Trophoblast cell (in vitro differentiated cells and primary cell): ENCODE results near the gene FANCF.

ENCODE experiments used
- DNase-seq, 2 donors: peaks; one replicate each; pipeline ENCODE4 v3.0.0-alpha.2; 2016
- H2AFZ ChIP-seq: 2 replicates; pipeline ENCODE4 v1.6.1; 2013; ENCODE audit warnings: low read length, moderate library complexity, mild to moderate bottlenecking; ENCODE audit not compliant: insufficient read depth, poor library complexity
- H2AK5ac ChIP-seq: 2 replicates; pipeline ENCODE4 v1.6.1; 2013; ENCODE audit warnings: mild to moderate bottlenecking, low read length
- H2BK120ac ChIP-seq: 2 replicates; pipeline ENCODE4 v1.6.1; 2013; ENCODE audit warnings: low read length, mild to moderate bottlenecking, moderate library complexity; ENCODE audit not compliant: insufficient read depth, poor library complexity
- H2BK12ac ChIP-seq: 2 replicates; pipeline ENCODE4 v1.6.1; 2013; ENCODE audit warnings: mild to moderate bottlenecking, low read length, moderate library complexity
- H2BK5ac ChIP-seq: 2 replicates; pipeline ENCODE4 v1.6.1; 2013; ENCODE audit warnings: low read length, low read depth, moderate library complexity, mild to moderate bottlenecking; ENCODE audit not compliant: poor library complexity
- H3K14ac ChIP-seq: 2 replicates; pipeline ENCODE4 v1.6.1; 2013; ENCODE audit warnings: mild to moderate bottlenecking, low read length
- H3K18ac ChIP-seq: 2 replicates; pipeline ENCODE4 v1.6.1; 2013; ENCODE audit warnings: mild to moderate bottlenecking, low read length
- H3K23ac ChIP-seq: 2 replicates; pipeline ENCODE4 v1.6.1; 2013; ENCODE audit warnings: low read length
- H3K27ac ChIP-seq: 2 replicates; pipeline ENCODE4 v1.5.1; 2013; ENCODE audit warnings: low read depth, mild to moderate bottlenecking, inconsistent platforms, low read length, moderate library complexity
- H3K27me3 ChIP-seq: 2 replicates; pipeline ENCODE4 v1.6.1; 2013; ENCODE audit warnings: inconsistent platforms, mild to moderate bottlenecking, low read length, moderate library complexity; ENCODE audit not compliant: insufficient read depth
- H3K36me3 ChIP-seq, 2 experiments: 1 replicate in 1 of 2; 2 replicates in 1 of 2; pipeline ENCODE4 v1.6.1; 2013; ENCODE audit warnings: low read length in 2 of 2, mild to moderate bottlenecking in 2 of 2, moderate library complexity in 1 of 2; ENCODE audit not compliant: insufficient read depth in 2 of 2, control insufficient read depth in 1 of 2
- H3K4ac ChIP-seq: 2 replicates; pipeline ENCODE4 v1.6.1; 2013; ENCODE audit warnings: low read depth, mild to moderate bottlenecking, low read length, moderate library complexity
- H3K4me1 ChIP-seq, 2 experiments: 1 replicate in 1 of 2; 2 replicates in 1 of 2; pipeline ENCODE4 v1.6.1; 2013; ENCODE audit warnings: low read length in 2 of 2, mild to moderate bottlenecking in 2 of 2, moderate library complexity in 1 of 2; ENCODE audit not compliant: insufficient read depth in 2 of 2, control insufficient read depth in 1 of 2
- H3K4me2 ChIP-seq: 2 replicates; pipeline ENCODE4 v1.6.1; 2013; ENCODE audit warnings: inconsistent platforms, mild to moderate bottlenecking, low read length, moderate library complexity
- H3K4me3 ChIP-seq: 2 replicates; pipeline ENCODE4 v1.5.1; 2013; ENCODE audit warnings: mild to moderate bottlenecking, low read depth, low read length, inconsistent platforms
- H3K79me1 ChIP-seq: one replicate; pipeline ENCODE4 v1.6.1; 2013; ENCODE audit warnings: low read length
- H3K79me2 ChIP-seq: 2 replicates; pipeline ENCODE4 v1.6.1; 2013; ENCODE audit warnings: low read length, mild to moderate bottlenecking; ENCODE audit not compliant: control insufficient read depth, insufficient read depth, poor library complexity
- H3K9ac ChIP-seq: 2 replicates; pipeline ENCODE4 v1.6.1; 2013; ENCODE audit warnings: mild to moderate bottlenecking, low read length
- H3K9me3 ChIP-seq: 2 replicates; pipeline ENCODE4 v1.6.1; 2013; ENCODE audit warnings: low read depth, mild to moderate bottlenecking, control low read depth, inconsistent platforms, low read length; ENCODE audit not compliant: insufficient read depth
- H4K12ac ChIP-seq: 2 replicates; pipeline ENCODE4 v1.6.1; 2013; ENCODE audit warnings: low read depth, mild to moderate bottlenecking, low read length, moderate library complexity
- H4K8ac ChIP-seq: 2 replicates; pipeline ENCODE4 v1.6.1; 2013; ENCODE audit warnings: low read depth, mild to moderate bottlenecking, low read length, moderate library complexity
- H4K91ac ChIP-seq: one replicate; pipeline ENCODE4 v1.6.1; 2013; ENCODE audit warnings: low read depth, mild to moderate bottlenecking, low read length, moderate library complexity
- WGBS: extraction: QIAGEN DNeasy Blood & Tissue Kit; methylation state at CpG from one replicate; pipeline ENCODE4 v1.1.7; 2013; ENCODE audit warnings: missing lambda C conversion rate; ENCODE audit not compliant: insufficient read length, insufficient coverage; ENCODE audit errors: extremely low coverage; 5-methylcytosine and 5-hydroxymethylcytosine counted together

Gene FANCF

GRCh38 chr11:22584976-22585375 is 40.6 kb downstream of the FANCF start:
- Histone ChIP-seq H3K18ac (no peak overlapping the region), H3K9me3 (no peaks in the 10 kb centered on the region), H2AK5ac (no peak overlapping the region), H3K27me3 (no peaks in the 10 kb centered on the region), H3K4me3 (no peak overlapping the region), H3K79me1 (no peaks in the 10 kb centered on the region), H3K4me1 (no peaks in the 10 kb centered on the region), H2BK120ac (no peak overlapping the region), H3K9ac (no peak overlapping the region), H2AFZ (no peak overlapping the region), H4K8ac (no peak overlapping the region), H2BK12ac (no peak overlapping the region), H3K36me3 (no peaks in the 10 kb centered on the region), H3K4ac (no peak overlapping the region), H3K4me2 (no peak overlapping the region), H4K91ac (no peak overlapping the region), H3K27ac (no peak overlapping the region), H2BK5ac (no peak overlapping the region), H3K79me2 (no peaks in the 10 kb centered on the region), H4K12ac (no peak overlapping the region), H3K23ac (no peak overlapping the region), H3K14ac (no peak overlapping the region)
- WGBS = no CpG with 5 or more reads among the region's 2 CpGs
- no peak for DNase-seq

GRCh38 chr11:22583963-22584492 is 41.6 kb downstream of the FANCF start:
- Histone ChIP-seq H3K9me3 (no peaks in the 10 kb centered on the region), H4K8ac (no peak overlapping the region), H3K36me3 (no peaks in the 10 kb centered on the region), H2AFZ (no peak overlapping the region), H2AK5ac (no peak overlapping the region), H3K23ac (no peak overlapping the region), H3K27me3 (no peaks in the 10 kb centered on the region), H3K79me2 (no peaks in the 10 kb centered on the region), H3K4ac (no peak overlapping the region), H2BK5ac (no peak overlapping the region), H3K4me3 (no peak overlapping the region), H3K4me1 (no peaks in the 10 kb centered on the region), H4K91ac (no peak overlapping the region), H3K27ac (no peak overlapping the region), H3K79me1 (no peaks in the 10 kb centered on the region), H3K9ac (no peak overlapping the region), H2BK120ac (no peak overlapping the region), H2BK12ac (no peak overlapping the region), H4K12ac (no peak overlapping the region), H3K4me2 (no peak overlapping the region), H3K14ac (no peak overlapping the region), H3K18ac (no peak overlapping the region)
- WGBS = no CpG with 5 or more reads among the region's 12 CpGs
- no peak for DNase-seq

DNA sequence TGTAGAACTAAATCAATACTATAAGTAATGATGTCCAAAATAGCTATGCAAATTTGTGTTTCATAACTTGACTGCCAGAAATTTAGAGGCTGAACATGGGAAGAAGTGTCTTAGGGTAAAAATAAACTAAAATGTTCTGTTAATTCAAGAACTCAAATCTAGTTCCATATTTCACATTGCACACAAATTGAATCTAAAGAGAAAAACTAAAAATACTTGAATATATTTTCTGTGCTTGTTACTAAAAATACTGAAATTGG is 43.5 kb downstream of the FANCF start:
- Histone ChIP-seq H3K9me3 (no peaks in the 10 kb centered on the region), H2AFZ (no peak overlapping the region), H2BK5ac (no peak overlapping the region), H3K27me3 (no peaks in the 10 kb centered on the region), H2AK5ac (no peak overlapping the region), H3K36me3 (no peaks in the 10 kb centered on the region), H4K91ac (no peak overlapping the region), H2BK12ac (no peak overlapping the region), H3K23ac (no peak overlapping the region), H3K4me1 (no peaks in the 10 kb centered on the region), H3K4me3 (no peak overlapping the region), H3K4ac (no peak overlapping the region), H4K12ac (no peak overlapping the region), H3K79me2 (no peaks in the 10 kb centered on the region), H2BK120ac (no peak overlapping the region), H3K27ac (no peak overlapping the region), H3K79me1 (no peaks in the 10 kb centered on the region), H3K14ac (no peak overlapping the region), H3K18ac (no peak overlapping the region), H3K4me2 (no peak overlapping the region), H4K8ac (no peak overlapping the region), H3K9ac (no peak overlapping the region)
- DNase-seq = no peak

GRCh38 chr11:22581354-22582150 is 44.1 kb downstream of the FANCF start:
- no peak overlapping the region for H3K23ac ChIP-seq
- no peak overlapping the region for H4K12ac ChIP-seq
- H3K79me1 ChIP-seq = no peaks in the 10 kb centered on the region
- H3K79me2 ChIP-seq = no peaks in the 10 kb centered on the region
- no peak overlapping the region for H4K91ac ChIP-seq
- no peak overlapping the region for H3K27ac ChIP-seq
- no peak overlapping the region for H3K14ac ChIP-seq
- H2AFZ ChIP-seq = no peak overlapping the region
- no peaks in the 10 kb centered on the region for H3K27me3 ChIP-seq
- H3K4me2 ChIP-seq = no peak overlapping the region
- H2AK5ac ChIP-seq = no peak overlapping the region
- H3K9me3 ChIP-seq = no peaks in the 10 kb centered on the region
- no peaks in the 10 kb centered on the region for H3K36me3 ChIP-seq
- H3K18ac ChIP-seq = no peak overlapping the region
- H3K4me3 ChIP-seq = no peak overlapping the region
- no peak overlapping the region for H2BK5ac ChIP-seq
- H3K4ac ChIP-seq = no peak overlapping the region
- WGBS = no CpG with 5 or more reads among the region's 3 CpGs
- no peak overlapping the region for H2BK120ac ChIP-seq
- H3K9ac ChIP-seq = no peak overlapping the region
- H4K8ac ChIP-seq = no peak overlapping the region
- no peak overlapping the region for H2BK12ac ChIP-seq
- H3K4me1 ChIP-seq = no peaks in the 10 kb centered on the region
- DNase-seq = peak in 1 of 2 donors; percentile 13
